HL-60/S4 (cell line): ENCODE results near the gene PRDM16.

ENCODE experiments used
- in situ Hi-C: fragments of 300-500 bp; cut with MboI; formaldehyde crosslinking; loops from 2 replicates; pipeline ENCODE4 v1.14.3; 2022; ENCODE audit warnings: low sequenced_read_pairs

The PRDM16 gene

DNA sequence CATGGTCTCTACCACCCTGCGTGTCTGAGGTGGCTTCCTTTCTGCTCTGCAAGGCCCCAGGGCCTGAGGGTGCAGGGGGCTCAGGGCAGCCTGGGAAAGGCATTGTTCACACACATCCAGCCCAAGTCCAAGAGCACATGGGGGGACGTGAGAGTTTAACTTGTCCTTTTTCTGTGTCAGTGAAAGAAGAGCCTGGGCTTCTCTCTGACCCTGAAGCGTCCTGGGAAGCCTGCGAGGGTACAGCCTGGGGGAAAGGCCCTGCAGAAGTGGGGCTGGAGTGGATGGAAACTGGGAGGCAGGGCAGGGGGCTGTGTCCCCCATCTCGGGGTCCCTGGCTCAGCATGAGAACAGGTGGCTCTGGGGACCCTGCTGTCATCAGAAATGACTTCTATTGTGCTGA is 181.6 kb downstream of the PRDM16 start:
- in situ Hi-C loops = no loop called here

DNA sequence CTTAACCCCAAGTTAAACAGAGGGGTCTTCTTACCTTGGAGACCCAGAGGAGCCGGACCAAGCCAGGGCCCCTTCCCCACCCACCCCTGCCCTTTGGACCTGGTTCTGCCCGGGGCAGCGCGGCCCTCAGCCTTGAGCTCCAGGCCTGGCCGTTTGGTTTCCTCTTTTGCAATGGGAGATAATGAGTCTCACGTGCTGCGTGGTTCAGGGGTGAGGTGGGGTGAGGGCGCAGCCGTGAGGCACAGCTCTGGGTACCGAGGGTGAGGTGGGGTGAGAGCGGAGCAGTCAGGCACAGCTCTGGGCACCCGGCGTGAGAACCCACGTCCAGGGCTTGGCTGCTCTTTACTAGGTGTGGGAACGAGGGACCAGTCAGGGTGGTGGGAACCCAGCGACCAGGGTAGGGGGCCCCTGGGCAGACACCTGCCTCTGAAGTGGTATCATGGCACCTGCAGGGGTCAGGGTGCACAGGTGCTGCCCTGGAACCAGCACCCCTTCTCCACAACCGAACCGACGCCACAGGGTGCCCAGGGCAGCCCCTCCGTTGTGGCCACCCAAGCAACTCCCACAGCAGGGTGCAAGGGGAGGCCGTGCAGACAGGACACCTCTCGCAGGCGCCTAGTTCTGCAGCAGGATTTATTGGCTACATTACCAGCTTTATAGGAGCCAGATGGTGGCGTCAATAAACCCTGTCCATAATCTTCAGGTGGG is 182.2 kb downstream of the PRDM16 start:
- in situ Hi-C loops = no loop called here

DNA sequence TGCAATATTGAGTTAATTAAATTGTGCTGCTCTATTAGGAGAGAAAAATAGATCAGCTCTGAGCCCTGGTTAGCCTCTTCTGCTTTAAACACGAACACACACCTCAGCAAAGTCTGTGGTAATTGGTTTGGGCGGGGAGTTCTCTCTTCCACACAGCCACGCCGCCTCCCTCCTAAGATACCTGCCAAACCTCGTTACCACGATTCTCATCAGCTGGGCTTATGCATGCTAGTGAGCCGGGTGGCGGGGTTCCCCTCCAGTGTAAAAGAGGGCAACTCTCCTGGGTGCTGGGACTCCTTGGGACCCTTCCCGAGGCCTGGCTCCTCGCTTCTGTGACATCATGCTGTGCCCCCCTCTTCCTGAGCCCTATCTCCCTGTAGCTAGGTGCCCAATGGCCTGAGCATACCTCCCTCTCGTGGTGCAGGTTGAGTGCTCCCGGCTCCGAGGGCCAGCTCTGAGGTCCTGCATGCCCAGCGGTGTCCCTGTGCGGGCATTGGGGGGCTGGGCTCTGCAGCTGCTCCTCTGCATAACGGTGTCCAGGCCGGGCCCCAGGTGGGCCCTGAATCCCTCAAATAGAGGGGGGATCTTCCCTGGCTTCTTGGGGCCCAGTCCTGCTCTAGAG is 182.9 kb downstream of the PRDM16 start:
- in situ Hi-C loops = no loop called here

DNA sequence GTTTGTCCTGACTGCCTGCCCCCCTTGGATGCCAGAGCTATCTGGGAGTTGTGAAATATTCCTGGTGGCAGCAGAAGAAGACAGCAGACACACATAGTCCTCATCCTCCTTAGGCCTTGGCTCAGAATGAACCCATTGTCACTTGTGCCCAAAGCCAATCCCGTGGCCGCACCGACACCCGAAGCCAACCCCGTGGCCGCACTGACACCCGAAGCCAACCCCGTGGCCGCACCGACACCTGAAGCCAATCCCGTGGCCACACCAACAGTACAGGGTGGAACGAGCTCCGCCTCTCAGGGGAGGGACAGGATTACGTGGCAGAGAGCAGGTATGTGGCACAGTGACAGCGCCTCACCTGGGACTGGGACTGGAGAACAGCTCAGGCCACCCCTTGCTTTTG is 186.7 kb downstream of the PRDM16 start:
- in situ Hi-C loops = no loop called here

DNA sequence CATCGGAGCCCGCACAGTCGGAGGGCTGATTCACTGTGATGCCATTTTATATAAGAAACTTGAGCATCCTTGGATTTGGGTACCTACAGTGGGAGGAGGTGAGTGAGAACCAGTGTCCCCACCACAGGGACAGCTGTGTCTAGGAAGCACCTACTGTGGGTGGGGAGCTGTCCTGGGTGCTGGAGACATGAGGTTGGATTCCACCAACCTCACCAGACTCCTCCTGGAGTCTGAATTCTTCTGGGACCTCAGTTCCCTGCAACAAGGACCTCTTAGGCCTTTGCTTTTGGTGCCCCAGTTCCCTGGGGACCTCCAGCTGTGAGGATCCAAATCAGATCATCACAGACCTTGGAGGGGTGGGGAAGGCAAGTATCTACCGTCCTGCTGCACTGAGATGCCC is 188.8 kb downstream of the PRDM16 start:
- in situ Hi-C loops = no loop called here

DNA sequence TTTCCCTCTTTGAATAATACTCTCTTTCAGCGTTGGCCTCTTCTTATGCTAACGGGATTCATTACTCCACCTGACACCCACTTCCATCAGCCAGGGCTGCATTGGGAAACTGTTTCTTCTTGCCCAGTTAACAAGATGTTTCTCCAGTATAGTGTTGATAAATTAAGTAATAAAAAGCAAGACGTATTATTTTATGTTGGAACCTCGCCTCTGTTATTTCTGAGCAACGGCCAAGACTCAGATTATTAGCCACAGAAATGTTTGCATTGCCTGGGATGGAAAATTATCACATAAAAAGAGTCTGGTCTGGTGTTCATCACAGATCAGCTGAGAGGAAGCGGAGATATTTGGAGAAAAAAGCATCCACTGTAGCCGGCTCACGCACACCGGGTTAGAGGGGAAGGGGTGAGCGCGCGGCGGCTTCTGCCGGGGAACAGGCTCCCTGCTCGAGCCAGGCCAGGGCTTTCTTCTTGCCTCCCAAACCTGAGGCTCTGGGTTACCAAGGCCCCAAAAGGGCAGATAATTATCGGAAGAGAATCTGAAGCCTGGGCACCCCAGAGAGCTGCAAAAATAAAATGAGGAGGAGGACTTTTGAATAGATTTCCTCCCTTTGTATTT is 189.5 kb downstream of the PRDM16 start:
- in situ Hi-C loops = no loop called here

DNA sequence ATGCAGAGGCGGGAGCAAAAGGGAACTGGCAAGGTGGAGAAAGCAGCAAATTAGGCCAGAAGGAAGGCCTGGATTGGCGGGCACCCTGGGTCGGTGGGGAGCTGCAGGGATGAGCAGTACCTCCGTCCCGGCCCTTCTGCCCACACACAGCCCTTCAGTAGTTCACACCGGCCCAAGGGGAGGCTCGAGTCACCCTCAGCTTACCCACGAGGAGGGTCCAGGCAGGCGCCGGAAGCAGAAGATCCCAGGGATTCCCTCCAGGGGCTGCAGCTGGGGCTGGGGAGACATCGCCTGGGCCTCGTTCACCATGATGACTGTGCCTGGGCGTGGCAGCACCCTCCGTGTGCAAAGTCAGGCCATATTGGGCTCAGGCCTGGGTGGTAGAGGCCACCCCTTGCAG is 190.0 kb downstream of the PRDM16 start:
- in situ Hi-C loops = no loop called here

DNA sequence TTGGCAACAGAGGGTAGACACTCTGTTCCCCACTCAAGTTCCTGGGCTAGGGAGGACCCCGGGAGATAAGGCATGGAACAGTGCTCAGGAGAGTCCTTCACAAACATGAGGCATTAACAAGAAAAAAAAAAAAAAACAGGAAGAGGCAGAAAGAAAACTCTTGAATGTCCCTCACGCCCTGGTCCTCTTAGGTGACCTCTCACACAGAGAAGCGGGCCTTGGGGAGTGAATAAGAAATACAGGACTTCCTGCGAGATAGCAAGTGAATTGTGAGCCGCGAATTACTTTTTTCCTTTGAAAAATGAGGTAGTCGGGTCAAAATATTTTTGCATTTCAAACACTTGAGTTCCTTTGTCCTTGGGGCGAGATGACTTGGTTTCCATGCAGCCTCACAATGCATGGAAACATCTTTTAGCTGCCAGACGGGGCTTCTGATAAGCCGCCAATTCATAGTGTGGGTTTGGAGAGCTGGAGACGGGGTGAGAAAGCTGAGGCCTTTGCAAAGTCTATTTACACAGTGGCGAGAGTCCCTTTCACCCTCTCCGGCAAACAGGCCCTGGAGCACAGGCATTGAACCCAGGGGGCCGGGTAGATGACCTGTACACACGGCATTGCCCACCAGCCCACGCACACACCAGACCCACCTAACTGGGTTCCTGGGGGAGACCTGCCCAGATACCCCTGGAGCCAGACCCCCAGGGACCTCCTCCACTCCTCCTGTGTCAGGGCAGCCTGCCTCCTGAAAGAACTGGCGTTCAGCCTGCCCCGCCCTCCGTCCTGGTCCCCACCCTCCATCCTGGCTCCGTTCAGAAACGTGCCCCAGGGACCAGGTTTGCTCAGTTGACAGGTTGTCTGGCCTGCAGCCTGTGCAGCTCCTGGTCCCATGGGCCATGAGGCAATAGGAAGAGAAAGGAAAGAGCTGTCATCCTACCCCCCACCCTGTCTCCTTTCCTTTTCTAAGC is 192.3 kb downstream of the PRDM16 start:
- in situ Hi-C loops = no loop called here

DNA sequence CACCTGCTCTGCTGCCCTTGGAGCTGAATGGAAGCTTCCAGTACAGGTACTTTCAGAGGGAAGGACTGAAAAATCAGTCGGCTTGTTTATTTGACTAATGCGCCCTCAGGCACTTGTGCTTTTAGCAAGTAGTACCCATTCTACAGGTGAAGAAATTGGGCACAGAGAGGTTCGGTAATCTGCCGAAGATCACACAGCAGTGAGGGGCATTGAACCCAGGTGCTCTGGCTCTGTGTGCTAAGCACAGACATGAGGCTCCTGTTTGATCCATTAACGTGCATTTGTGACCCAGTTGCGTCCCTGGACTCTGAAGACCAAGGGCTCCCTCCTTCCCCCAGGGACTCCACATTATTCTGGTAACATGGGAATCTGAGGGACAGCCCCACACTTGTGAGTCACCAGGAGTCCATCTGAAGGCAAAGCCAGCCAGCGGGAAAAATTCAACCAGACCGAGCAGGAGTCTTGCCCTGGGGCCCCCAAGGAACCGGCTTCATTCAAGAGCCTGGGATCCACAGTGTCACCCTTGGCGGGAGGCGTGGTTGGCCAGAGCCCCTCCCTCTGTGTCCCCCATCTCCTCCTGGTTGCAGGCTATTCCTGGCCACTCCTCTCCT is 193.1 kb downstream of the PRDM16 start:
- in situ Hi-C loops = no loop called here

DNA sequence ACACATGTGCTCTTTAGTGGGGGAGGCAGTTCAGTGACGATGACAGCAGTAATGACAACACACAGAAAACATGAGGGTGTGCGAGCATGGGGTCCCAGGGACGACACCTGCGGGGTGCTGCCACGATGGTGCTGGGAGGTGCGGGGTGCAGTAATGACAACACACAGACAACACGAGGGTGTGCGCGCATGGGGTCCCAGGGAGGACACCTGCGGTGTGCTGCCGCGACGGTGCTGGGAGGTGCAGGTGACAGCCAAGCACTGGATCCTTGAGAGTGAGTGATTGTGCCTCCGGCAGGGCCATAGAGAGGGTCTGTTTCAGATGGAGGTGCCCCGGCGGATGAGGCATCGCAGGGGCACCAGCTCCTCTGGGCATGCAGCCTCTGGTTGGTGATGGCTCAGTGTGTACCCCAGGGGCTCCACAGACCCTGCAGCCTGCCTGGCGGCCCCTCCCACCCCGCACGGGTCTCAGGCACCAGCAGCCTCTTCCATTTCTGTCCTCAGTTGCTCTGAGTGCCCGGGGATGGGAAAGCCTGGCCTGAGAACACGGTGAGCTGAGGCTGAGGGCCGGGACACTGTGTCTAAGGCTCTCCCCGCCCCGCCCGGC is 193.8 kb downstream of the PRDM16 start:
- in situ Hi-C loops = no loop called here

DNA sequence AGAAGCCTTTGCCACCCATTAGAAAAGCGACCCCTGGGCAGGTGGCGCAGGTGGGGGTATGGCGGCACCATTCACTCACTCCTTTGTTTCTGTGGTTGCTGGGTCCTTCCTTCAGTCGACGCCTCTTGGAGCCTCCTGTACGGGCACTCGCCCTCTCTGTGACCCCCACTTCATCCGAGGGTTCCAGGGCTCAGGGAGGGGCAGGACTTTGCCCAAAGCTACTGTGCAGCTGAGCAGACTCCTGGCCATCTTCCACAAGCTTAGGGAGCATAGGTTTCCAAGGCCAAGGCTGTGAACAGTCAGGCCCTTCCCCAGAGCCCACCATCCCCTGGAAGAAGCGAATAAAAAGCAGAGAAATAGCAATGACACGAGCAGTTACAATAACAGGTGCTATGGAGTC is 194.8 kb downstream of the PRDM16 start:
- in situ Hi-C loops = no loop called here

DNA sequence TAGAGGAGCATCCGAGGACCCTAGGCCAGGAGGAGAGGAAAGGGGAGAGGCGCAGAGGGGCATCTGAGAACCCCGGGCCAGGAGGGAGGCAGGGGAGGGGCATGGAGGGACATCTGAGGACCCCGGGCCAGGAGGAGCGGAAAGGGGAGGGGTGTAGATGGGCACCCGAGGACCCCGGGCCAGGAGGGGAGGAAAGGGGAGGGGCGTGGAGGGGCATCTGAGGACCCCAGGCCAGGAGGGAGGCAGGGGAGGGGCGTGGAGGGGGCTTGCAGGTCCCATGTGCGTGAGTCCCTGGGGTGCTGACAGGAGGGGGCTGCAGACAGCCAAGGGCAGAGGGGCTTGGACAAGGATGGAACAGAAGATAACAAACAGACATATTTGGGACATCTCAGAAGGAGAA is 195.5 kb downstream of the PRDM16 start:
- in situ Hi-C loops = no loop called here

DNA sequence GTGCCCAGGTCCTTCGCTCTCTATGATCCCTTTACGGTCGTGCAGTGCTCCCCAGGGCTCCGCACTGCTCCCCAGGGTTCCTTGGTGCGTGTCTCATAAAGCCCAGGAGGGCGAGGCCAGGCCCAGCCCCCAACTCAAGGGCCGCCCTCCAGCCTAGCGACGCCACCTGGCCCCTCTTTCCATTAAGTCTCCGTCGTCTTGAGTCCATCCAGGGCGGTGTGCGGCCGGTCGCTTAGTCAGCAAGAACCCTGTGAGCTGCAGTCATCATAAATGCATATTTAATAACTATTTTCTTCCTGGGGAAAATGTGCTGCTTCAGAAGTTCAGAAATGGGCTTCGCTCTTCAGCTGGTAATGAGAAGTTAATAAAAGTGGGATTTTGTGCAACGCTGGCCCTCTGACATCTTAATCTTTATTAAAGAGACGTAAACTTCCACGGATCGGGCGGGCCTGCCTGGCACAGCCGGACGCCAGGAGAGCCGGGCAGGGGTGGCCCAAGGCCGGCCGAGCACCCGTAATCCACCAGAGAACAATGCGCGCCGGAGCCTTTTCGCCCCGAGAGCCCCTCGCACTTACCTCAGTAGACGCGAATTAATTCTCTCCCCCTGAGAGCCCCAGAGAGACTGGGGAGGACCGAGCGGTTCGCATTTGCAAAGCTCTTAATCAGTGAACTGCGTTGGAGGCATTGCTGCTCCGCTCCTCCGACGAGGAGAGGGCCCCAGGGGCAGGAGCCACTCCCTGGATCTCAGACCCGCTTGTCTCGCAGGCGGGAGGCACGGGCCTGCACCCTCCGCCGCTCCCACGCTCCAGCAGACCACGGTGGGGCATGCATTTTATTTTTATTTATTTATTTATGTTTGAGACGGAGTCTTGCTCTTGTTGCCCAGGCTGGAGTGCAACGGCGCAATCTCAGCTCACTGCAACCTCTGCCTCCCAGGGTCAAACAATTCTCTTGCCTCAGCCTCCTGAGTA is 197.1 kb downstream of the PRDM16 start:
- in situ Hi-C loops = no loop called here

DNA sequence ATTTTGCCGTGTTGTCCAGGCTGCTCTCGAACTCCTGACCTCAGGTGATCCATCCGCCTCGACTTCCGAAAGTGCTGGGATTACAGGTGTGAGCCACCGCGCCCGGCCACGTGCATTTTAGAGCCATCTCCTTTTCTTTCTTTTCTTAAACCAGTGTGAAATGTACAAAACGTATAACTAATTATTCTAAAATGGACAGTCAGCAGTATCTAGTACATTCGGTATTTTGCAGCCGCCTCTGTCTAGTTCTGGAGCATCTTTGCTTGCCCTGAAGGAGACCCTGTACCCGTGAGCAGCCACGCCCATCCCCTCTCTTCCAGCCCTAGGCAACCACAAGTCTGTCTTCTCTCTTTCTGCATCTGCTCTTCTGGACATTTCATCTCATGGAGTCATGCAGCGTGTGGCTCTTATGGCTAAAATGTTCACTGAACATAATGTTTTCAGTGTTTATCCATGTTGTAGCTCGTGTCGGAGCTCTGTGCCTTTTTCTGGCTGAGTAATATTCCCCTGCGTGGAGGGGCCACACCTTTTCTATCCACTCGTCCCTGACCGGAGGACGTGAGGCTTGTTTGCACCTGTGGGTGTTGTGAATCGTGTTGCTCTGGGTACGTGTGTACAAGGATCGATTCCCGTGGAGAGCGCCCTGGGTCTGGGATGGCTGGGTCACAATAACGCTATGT is 198.0 kb downstream of the PRDM16 start:
- in situ Hi-C loops = no loop called here

DNA sequence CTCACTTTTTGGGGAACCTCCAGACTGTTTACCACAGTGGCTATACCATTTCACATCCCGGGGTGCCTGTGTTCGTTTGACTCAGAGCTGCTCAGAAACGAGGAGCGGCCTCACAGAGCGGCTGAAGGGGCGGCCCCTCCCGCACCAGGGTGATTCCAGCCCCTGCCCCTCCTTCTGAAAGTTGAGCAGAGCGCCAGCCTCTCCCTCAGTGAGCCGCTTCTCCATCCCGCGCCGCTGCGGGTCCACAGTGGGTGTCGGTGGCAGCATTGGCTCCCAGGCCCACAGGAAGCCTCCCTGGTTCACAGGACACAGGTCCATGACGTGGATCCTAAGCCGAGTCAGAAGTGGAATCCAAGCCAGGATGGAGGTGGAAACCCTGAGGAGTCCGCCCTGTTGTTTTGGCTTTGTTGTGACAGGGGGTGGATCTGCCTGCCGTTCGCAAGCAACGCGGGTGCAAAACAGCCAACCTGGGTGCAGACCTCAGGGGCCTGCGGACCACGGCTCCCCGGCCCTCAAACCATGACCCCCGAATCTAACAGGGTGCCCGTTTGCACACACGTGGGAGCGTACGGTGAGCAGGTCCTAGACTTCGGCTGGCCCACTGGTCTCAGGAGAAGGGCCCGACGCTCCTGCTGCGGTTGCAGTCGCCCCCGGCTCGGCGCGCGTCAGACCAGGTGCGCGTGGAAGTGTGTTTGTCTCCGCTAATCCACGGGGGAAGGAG is 198.7 kb downstream of the PRDM16 start:
- in situ Hi-C loops = no loop called here

DNA sequence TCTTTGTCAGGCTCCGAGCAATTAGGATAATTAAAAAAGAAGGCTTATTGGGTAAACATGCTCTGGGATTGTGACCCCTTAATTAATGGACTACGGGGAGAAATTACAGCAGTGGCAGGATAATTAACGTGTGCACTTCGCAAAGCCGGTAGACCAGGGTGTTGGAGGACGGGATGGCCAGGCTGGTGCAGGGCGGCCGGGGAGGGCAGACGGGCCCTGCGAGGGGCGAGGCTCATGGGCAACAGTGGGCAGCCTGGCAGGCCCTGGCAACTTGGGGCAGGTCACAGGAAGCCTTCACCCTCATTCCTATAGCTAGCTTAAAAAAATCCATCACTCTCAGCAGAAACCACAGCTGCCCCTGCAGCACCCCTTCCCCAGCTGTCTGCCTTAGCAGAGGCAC is 199.3 kb downstream of the PRDM16 start:
- in situ Hi-C loops = no loop called here

DNA sequence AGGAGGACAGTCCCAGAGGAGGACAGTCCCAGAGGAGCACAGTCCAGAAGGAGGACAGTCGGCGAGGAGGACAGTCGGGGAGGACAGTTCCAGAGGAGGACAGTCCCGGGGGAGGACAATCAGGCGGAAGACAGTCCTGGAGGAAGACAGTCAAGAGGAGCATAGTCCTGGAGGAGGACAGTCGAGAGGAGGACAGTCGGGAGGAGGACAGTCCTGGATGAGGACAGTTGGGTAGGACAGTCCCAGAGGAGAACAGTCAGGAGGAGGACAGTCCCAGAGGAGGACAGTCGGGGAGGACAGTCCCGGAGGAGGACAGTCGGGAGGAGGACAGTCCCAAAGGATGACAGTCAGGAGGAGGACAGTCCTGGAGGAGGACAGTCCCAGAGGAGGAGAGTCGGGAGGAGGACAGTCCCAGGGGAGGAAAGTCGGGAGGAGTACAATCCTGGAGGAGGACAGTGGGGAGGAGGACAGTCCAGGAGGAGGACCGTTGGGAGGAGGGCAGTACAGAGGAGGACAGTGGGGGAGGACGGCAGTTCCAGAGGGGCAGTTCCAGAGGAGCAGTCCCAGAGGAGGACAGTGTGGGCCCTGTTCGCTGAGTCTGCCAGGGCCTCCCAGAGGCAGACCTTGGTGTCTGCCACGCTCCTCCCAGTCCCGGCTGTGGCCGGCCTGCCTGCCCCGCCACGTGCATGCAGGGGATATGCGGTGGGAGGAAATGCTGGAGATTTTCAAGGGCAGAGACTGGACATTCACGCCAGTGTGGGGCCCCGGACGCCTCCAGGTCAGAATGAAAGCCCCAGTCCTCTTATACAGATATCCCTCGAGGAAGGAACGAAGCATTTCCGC is 201.6 kb downstream of the PRDM16 start:
- in situ Hi-C loops = no loop called here
